GM19468 (cell line): ENCODE data around the gene GNAO1.

Experiments used
- ATAC-seq: cut with Tn5 transposase; IDR thresholded peaks from one replicate; pipeline ENCODE4 v1.9.1; 2021; ENCODE audit warnings: mild to moderate bottlenecking, moderate library complexity, moderate number of reproducible peaks; ENCODE audit not compliant: unreplicated experiment; ENCODE audit errors: extremely low read depth

The GNAO1 gene

DNA sequence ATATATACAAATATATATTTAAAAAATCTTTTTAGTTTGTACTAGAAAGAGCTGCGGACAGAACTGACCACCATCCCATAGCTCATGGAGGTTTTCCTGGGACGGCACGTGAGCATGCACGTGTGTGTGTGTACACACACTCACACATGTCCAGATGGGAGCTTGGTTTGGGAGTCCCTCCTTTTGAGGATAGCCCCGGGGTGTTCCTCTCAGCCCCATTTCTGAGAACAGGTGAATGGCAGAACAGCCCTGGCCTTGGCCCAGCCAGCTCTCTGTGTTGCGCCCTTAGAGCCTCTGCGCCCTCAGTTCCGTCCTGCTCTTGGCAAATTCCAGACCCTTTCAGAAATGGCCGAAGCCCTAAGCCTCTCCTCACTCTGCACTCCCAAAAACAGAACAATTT, 163.9 kb downstream of the GNAO1 start:
- ATAC-seq: no peak

- ATAC-seq: no peak
Observed at GRCh38 chr16:56355786-56356275, 164.5 kb downstream of the GNAO1 start.

DNA sequence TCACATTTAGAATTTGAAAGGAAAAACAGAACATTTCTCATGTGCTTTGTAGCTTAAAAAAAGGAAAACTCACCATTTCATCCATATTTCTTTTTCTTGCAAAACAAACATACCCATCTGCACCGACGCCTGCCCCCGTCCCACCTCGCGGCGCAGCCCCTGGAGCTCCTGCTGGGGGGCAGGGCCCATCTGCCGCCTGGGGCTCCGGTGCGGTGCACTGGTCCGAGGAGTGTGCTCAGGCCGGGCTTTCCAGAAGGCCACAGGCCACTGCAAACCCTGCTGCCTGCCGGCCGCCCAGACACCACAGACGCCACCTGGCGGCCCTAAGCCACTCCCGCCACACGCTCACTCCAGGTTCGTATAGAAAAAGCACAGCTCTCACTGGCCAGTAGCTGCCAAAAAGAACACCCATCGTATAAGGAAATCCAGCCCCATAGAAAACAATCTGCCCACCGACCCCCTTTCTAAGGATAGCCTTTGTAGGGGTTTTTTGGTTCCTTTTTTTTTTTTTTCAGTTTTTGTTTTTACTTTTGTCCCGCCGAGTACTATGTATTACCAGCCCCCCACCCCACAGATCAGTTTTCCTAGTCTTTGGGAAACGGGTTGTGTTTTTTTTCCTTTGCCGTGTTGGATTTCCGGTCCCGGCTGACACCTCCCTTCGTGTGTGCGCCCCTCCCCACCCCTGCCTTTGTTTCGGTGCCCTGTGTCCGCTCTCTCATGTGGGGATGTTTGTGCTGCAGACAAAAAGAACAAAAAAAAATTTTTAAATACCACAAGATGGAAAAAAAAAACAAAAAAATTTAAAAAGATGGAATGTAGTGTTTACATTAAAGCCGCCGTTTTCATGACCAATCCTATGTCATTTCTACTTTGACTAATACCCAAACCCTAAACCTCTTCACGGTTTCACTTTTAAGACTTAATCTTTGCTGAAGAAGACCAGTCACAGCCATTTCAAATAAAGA, 165.3 kb downstream of the GNAO1 start:
- ATAC-seq: peak; percentile 67

DNA sequence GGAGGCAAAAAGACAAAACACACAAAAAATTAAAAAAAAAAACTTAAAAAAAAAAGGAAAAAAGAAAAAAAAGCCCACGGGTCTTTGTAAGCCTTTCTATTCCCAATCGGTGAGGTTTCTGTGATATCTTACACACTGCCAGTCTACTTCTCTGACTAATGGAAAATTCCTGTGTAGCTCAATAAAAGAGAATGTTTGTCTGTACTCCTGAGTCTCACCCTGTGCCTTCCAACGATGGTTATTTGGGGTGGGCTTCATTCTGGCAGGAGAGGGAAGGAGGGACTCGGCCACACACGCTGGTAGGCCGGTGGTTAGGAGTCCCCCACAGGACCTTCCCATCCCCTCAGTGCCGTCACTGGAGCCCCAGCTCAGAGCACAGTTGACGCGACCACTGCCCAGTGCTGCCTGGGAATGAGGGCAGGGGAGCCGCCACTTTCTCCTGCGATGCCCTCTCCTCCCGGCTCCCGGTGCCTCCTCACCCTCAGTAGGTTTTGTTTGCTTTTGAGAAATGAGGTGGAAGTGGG, 166.0 kb downstream of the GNAO1 start:
- no peak for ATAC-seq

GRCh38 chr16:56357765-56358322, 166.6 kb downstream of the GNAO1 start:
- ATAC-seq: no peak

GRCh38 chr16:56360117-56361008, 169.1 kb downstream of the GNAO1 start:
- ATAC-seq: no peak

DNA sequence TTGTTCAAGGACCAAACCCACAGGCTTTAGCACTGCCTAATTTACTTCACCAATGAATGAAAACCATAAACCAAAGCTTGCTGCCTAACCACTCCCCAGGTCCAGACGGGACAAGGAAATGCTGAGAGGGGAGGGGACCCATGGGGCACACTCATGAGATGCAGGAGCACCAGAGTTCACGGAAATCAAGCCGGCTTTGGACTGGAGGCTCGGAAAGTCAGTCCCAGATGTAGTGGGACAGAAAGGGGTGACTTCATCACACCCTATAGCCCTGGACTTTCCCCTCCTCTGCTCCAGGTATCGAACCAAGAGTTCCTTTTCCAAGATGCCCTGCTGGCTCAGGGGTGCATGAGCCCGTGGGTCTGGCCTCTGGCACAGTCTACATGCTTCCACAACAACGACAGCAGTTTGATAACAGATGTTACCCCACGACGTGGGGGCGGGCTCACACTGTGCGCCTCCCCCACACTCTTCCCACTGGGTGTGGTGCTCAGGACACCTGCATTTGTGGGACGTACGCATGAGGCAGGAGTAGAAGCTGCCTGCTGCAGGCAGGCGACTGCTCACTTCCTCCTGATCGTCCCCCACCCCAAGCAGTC, 170.9 kb downstream of the GNAO1 start:
- no peak for ATAC-seq

DNA sequence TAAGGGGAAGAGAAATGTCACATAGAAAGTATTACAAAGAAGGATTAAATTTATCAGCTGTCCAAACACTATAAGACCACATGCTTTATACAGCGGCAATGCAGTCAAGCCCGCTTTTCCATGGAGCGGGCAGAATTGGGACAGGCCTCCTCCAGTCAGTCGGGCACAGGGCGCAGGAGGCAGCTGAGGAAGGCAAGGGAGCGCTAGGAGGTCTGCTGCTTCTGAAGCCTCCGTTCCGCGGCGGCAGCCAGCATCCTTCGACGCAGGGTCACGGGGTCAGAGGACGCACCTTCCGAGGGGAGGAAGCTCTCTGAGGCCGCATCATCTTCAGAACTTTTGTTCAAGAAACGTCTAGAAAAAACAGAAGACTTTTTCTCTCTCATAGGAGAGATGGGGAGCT, 171.4 kb downstream of the GNAO1 start:
- no peak for ATAC-seq

GRCh38 chr16:56363181-56363716, 172.0 kb downstream of the GNAO1 start:
- no peak for ATAC-seq

DNA sequence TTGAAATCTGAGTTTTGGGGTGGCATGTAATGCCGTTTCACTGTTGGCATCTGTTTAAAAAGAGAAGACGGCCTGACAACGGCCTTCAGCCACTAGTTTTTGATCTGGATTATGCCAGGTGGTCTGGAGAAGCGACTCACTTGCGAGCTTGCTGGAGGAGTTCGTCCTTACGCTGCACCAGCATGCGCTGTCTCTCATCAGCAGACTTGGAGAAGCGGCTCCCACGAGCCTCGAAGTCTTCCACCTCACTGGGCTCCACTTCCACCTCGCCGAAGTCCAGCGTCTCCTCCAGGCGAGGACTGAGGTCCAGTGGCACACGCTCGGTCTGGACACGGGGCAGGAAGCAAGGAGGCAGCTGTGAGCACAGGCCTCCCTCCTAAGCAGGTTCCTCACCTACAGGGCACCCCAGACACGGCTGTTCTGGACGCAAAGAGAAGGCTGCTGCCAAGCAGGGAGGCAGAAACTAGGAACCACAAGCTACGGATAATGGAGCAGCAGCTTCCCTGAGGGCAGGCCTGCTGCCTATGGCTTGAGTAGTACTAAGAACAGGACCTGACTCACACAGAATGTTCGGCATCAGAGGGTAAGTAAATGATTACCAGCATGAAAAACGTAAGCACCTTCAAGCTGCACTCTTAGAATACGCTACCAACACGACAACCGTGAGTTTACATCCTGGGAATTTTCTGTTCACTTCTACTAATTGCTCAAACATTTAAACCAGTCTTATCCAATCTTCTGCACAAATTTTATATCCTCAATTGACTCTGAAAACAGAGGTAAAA, 172.7 kb downstream of the GNAO1 start:
- no peak for ATAC-seq

- ATAC-seq: no peak
Observed at GRCh38 chr16:56364865-56365264, 173.6 kb downstream of the GNAO1 start.

- no peak for ATAC-seq
Observed at GRCh38 chr16:56365552-56365951, 174.3 kb downstream of the GNAO1 start.

DNA sequence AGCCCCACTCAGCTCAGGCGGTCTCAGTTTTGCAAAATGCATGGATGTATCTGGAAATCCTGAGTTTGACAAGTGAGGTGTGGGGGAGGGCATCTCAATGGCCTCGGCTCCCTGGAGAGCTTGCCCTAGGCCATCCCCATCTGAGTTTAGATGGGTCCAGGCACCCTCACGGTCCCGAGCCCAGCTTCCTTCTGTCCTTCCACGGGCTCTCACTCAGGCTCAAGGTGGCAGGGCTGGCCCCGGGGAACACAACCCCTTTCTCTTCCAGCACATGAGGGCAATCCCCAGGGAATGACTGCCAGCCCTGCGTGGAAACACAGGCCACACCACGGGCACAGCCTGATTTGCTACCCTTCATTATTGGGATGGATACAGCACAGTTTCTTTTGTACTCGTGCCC, 175.7 kb downstream of the GNAO1 start:
- ATAC-seq: no peak

DNA sequence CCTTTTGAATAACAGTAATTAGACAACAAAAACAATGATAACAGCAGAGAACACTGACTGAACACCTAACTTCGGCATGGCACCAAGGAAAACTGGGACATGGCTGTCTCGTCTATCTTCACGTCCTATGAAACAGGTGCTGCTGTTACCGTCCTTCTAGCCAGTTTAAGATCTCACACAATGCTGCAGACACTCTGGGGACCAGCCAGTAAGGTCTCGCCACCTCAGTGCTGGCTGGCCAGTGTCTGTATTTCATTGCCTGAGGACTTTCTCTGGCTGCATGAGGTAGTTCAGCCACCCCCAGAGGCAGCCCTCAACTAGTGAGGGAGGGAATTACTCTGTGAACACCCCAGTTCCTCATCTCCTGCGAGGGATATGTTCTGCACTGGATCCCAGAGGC, 176.5 kb downstream of the GNAO1 start:
- no peak for ATAC-seq

- no peak for ATAC-seq
Observed at GRCh38 chr16:56368545-56368944, 177.3 kb downstream of the GNAO1 start.

- no peak for ATAC-seq
Observed at GRCh38 chr16:56369202-56369601, 177.9 kb downstream of the GNAO1 start.

DNA sequence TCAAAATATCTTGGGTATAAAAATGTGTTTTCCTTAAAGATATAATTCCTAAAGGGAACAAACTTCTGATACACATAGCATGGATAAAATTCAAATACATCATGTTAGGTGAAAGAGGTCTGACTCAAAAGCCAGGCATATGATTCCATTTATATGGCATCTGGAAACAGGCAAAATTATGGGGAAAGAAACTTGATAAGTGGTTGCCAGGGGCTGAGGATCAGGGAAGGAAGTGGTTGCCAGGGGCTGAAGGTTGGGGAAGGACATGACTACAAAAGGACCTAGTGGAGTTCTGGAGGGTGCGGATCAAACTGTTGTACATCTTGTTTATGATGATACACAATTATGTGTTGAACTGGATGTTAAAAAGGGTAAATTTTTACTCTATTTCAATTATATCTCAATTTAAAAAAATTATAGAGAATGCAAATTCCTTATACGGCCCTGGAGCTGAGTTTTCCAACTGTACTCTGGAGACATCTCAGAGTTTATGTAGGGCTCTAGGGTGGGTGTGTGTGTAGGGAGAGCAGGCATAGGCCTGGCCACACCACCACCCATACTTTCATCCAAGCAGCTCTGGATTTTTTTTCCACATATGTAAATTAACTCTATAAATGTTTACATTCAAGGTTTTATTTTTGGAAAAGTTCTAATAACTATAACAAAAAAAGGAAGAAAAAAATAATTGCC, 179.0 kb downstream of the GNAO1 start:
- no peak for ATAC-seq

- no peak for ATAC-seq
Observed at GRCh38 chr16:56370875-56371659, 179.8 kb downstream of the GNAO1 start.
